ENCODE results near the gene GPC6.

DNA sequence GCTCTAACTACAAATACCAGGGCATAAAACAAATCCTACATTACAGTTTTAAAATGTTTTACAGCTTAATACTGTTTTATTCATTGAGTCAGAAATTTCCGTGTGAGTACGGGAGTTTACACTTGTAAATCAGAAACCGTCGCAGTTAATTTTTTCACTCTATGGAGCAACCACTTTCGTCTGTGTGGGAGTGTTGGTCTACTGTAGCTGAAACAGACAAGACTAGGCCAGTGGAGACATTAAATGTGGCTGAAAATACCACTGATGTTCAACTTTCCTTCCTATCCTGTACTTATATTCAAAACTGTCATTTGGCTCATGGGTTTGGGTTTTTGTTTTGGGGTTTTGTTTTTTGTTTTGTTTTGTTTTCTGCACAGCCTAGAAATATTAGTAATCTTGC is 984.2 kb downstream of the GPC6 start:
- TF ChIP-seq, protein P1, sequence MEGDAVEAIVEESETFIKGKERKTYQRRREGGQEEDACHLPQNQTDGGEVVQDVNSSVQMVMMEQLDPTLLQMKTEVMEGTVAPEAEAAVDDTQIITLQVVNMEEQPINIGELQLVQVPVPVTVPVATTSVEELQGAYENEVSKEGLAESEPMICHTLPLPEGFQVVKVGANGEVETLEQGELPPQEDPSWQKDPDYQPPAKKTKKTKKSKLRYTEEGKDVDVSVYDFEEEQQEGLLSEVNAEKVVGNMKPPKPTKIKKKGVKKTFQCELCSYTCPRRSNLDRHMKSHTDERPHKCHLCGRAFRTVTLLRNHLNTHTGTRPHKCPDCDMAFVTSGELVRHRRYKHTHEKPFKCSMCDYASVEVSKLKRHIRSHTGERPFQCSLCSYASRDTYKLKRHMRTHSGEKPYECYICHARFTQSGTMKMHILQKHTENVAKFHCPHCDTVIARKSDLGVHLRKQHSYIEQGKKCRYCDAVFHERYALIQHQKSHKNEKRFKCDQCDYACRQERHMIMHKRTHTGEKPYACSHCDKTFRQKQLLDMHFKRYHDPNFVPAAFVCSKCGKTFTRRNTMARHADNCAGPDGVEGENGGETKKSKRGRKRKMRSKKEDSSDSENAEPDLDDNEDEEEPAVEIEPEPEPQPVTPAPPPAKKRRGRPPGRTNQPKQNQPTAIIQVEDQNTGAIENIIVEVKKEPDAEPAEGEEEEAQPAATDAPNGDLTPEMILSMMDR (IDR thresholded peaks at IDR 0.05; ENCODE audit: insufficient read depth, low read depth, low read length) = no peak
- no peak for TF ChIP-seq EZH2 (IDR thresholded peaks at IDR 0.05; ENCODE audit: insufficient read depth, low read length)

Measured in astrocyte (in vitro differentiated cells and primary cell).